GM11168 (cell line): ENCODE measurements around the gene RAB40C.

Experiments
- in situ Hi-C: fragments of 300-500 bp; cut with MboI; formaldehyde crosslinking; loops from one replicate; pipeline ENCODE4 v1.12.0; 2022; ENCODE audit warnings: low sequenced_read_pairs; ENCODE audit not compliant: unreplicated experiment

The RAB40C gene

DNA sequence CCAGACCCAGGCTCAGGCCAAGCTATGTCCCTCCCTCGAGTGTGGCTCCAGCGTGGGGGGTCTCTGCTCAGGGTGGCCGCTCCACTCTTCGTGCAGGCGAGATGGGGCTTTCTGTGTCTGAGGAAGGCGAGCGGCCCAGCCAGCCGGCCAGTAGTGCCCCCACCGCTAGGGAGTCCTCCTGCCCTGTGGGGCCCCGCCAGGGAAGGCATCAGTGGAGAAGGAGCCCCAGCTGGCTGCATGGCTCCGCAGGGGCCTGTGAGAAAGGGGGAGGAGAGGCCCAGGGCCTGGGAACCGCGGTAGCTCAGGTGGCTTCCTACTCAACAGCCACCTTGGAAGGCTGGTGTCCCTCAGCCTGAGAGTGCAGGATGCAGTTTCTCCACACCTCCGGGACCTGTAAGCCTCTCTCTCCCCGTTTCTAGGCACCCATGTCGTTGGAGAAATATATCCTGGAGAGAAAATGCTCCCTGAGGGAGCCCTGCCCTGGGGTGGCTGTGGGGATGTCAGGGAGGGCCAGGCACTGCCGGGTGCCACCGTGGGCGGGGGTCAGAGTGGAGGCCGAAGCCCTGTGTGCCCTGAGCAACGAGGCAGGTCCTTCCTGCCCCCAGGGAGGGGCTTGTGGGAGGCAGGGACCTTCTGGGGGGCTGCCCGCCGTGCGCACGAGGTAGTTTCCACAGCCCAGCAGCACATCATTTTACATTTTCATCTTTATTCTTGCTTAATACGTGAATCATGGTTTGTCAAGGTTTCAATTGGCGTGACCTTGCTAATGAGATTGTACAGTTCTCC lies 16.8 kb upstream of the RAB40C start:
- in situ Hi-C loops = no loop called here

DNA sequence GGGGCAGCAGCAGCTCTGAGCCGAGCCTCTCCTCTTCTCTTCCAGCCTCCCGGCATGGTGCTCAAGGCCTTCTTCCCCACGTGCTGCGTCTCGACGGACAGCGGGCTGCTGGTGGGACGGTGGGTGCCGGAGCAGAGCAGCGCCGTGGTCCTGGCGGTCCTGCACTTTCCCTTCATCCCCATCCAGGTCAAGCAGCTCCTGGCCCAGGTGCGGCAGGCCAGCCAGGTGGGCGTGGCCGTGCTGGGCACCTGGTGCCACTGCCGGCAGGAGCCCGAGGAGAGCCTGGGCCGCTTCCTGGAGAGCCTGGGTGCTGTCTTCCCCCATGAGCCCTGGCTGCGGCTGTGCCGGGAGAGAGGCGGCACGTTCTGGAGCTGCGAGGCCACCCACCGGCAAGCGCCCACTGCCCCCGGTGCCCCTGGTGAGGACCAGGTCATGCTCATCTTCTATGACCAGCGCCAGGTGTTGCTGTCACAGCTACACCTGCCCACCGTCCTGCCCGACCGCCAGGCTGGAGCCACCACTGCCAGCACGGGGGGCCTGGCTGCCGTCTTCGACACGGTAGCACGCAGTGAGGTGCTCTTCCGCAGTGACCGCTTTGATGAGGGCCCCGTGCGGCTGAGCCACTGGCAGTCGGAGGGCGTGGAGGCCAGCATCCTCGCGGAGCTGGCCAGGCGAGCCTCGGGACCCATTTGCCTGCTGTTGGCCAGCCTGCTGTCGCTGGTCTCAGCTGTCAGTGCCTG lies 15.7 kb upstream of the RAB40C start:
- in situ Hi-C loops = no loop called here

DNA sequence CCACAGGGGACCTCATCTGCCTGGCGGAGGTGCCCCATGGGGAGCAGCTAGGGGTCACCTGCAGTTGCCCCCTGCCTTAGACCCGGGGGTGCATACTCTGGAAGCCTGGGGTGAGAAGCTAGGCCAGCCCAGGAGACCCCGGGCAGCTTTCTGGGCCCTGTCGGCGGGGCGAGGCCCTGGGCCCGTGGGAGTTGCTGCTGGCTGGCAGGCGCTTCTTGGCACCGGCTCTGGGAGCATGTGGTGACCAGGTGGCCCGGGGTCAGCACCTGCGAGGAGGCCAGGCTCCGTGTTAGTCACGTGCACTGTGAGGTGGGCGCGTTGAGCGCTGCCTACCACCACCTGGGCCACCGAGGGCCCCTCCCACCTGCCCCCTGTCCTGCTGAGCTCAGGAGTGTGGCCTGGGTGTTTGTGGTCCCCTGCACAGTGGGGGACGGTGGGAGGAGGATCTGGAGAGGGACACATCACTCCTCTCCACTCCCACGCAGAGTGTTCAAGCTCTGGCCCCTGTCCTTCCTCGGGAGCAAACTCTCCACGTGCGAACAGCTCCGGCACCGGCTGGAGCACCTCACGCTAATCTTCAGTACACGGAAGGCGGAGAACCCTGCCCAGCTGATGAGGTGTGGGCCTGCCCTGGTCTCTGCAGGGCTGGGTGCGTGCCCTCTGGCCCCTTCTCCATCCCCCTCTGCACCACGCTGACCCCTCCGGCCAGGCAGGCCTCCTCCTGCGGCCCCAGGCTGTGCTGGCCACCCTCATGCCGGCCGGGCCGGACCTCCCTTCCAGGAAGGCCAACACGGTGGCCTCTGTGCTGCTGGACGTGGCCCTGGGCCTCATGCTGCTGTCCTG lies 14.3 kb upstream of the RAB40C start:
- in situ Hi-C loops = no loop called here

DNA sequence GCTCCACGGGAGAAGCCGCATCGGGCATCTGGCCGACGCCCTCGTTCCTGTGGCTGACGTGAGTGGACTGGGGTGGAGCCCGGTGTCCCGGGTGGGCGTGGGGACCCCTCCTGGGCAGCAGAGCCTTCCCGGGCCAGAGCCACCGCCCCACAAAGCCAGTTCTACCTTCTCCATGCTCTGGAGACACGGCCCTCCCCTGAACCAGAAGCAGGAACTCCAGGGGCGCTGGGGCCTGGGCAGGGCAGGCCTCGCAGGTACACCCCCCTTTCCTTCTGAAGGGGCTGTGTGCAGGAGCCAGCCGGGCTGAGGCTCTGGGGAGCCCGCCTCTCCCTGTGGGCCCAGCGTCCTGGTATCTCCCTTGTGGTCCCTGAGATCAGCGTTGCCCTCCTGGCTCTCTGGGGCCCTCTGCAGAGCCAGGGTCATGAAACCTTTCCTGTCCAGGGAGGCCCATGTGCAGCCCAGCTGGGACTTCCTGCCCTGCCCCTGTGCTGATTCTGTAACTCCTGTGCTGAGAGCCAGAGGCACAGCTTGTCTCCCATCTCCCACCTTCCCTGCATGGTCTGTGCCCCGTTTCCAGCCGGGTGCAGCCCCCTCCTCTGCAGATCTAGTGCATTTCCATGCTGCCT lies 13.6 kb upstream of the RAB40C start:
- in situ Hi-C loops = no loop called here

DNA sequence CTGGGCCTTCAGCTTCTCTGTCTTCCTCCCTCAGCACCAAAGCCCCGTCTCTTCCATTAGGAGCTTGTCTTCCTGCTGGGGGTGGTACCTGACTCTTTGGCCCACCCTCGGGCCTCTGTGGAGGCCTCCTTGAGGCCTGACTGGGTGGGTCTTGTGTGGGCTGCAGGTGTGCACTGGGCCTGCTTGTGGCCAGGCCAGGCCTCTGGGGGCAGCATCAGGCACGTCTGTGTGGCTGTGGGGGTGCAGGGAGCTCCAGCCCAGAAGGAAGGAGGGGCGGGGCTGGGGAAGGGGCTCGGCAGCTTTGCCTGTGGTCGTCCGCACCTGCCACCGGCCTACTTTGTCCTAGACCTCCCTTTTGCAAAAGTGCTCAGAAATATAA lies 13.1 kb upstream of the RAB40C start:
- in situ Hi-C loops = no loop called here

DNA sequence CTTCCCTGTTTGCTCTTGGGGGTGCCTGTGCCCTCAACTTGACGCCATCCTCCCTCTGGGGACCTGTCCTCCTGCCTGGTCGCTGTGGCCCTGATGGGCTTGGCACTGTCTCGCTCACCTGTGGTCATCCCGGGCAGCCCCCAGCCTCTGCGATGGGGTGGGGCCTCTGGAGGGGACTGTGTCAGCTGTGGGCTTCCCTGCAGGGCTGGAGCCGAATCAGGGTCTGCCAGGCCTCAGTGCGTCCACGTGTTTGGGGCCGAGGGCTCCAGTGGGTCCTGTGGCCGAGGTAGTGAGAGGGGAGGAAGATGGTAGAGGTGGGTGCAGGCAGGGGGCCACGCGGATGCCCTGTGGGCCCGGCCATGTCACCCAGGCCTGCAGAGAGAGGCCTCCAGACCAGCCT lies 12.1 kb upstream of the RAB40C start:
- in situ Hi-C loops = no loop called here

DNA sequence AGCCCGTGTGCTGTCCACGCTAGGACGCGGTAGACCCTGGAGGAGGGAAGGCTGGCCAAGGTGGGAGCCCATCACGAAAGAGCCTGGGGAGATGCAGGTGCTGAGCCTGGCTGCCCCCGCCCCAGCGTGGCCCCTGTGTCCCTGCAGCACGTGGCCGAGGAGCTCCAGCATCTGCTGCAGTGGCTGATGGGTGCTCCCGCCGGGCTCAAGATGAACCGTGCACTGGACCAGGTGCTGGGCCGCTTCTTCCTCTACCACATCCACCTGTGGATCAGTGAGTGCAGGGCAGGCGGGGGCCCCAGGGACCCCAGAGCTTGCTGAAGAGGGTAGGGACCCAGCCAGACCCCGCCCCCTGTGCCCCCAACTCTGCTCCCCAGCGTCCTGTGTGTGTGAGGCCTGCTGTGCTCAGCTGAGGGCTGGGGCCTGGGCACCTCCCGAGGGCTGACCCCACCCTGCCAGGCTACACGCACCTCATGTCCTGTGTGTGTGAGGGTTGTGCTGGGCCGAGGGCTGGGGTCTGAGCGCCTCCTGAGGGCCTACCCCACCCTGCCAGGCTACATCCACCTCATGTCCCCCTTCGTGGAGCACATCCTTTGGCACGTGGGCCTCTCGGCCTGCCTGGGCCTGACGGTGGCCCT lies 11.5 kb upstream of the RAB40C start:
- in situ Hi-C loops = no loop called here

DNA sequence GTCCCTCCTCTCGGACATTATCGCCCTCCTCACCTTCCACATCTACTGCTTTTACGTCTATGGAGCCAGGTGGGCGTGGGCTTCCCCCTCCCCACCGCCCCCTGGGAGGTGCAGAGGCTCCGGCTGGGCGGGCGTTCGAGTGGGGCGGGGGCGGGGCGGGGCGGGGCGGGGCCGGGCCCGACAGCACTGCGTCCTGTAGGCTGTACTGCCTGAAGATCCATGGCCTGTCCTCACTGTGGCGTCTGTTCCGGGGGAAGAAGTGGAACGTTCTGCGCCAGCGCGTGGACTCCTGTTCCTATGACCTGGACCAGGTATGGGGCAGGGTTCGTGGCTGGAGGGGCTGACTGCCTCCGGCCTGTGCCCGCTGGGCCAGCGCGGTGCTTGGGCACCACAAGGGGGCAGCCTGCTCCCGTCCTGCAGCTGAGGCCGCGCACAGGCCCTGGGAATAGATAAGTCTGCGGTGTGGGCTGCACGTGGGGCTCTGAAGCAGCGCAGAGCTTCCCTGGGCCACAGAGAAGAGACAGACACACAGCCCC lies 10.9 kb upstream of the RAB40C start:
- in situ Hi-C loops = no loop called here

DNA sequence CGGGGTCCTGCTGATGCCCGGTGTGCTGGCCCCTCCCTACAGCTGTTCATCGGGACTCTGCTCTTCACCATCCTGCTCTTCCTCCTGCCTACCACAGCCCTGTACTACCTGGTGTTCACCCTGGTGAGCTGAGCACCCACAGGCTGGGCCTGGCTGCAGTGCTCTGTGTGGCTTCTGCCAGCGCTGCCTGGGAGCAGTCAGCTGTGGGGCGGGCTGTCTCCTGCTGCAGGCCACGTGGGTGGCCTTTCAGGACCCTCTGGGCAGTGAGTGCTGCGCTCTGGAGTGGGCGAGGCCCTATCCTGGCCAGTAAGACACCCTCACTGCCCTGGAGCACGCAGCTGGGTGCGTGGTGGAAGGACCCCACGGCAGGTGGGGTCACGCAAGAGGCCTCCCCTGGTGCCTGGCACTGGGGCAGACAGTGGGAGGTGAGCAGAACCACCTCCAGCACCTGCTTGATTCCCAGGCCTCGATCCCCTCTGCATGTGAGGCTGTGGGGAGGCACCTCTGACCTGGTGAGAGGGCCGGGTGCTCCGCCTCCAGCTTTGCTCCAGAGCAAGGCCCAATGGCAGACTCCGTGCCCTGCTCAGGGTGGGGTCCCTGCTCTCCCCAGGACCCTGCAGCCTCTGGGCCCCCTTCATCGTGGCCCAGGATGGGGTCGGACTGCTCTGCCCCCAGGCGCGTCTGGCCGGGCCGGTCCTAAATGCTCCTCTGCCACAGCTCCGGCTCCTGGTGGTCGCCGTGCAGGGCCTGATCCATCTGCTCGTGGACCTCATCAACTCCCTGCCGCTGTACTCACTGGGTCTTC lies 9.5 kb upstream of the RAB40C start:
- in situ Hi-C loops = no loop called here

DNA sequence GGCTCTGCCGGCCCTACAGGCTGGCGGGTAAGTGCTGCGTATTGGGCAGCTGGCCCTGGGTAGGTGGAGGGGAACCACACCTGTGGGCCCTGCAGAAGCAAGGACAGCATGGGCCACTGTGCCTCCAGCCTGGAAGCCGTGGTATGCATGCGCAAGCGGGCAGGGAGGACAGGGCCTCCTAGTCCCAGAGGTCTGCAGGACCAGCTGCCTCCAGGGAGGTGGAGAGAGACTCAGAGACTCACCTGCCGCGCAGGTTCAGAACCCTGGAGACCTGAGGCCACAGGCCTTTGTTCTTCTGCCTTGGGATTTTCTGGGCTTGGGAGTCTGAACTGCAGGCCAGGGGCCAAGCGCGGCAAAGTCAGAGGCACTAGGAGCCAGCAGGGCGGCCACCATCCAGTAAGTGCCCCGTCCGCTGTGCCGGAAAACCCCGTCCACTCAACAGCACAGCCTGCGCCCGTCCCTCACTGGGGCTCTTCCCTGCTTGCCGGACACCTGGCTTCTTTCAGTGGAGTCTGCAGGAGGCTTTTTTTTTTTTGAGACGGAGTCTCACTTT lies 8.8 kb upstream of the RAB40C start:
- in situ Hi-C loops = no loop called here

DNA sequence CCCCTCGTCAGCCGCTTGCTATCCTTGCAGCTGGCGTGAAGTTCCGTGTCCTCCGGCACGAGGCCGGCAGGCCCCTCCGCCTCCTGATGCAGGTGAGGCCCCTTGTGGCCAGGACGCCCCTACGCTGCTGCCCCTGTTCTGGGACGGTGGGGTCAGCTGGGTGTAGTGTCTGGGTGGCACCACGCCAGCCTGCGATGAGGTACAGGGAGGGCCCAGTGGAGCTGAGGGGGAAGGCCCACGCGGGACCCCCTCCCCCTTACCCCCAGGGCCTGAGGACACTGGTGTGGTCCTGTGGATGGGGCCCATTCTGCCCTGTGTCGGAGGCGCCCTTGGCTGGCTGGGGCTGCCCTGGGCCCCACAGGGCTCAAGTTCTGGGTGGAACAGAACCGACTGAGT lies 7.7 kb upstream of the RAB40C start:
- in situ Hi-C loops = no loop called here

DNA sequence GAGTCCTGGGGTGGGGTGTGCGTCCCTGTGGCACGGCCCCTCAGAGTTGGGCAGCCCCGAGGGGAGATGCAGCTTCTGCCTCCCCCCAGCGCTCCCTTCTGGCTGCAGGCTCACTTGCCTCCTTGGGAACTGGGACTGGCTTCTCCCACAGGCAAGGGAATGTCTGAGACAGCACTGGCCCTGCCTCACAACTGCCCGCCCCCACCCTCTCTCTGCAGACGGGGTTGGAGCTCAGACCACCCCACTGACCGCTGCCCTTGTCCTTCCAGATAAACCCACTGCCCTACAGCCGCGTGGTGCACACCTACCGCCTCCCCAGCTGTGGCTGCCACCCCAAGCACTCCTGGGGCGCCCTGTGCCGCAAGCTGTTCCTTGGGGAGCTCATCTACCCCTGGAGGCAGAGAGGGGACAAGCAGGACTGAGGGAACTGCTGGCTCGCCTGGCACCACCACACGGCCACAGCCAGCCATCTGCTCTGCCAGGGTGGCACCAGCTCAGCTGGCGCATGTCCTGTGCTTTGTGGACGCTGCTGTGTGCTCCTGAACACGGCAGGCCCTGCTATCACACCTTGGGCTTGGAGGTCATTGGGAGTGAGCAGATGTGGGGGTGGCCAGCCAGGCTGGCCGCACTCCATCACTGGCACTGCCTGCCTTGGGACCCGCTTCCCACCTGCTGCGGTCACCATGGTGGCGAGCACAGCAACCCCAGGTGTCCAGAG lies 7.1 kb upstream of the RAB40C start:
- in situ Hi-C loops = no loop called here

DNA sequence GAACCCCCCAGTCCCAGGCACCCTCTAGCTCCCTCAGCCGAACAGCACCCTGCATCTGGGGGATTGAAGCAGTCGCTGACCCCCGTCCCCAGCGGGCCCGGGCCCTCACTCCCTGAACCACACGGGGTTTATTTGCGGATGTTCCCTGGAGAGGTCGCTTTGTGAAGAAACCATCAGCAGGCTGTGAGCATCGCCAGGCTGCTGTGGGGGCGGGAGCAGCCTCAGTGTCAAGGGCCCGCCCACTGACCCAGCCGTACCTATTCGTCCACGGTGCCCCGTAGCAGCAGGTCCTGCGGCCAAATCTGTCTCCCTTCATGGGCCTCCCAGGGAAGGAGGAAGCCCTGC lies 6.4 kb upstream of the RAB40C start:
- in situ Hi-C loops = no loop called here

DNA sequence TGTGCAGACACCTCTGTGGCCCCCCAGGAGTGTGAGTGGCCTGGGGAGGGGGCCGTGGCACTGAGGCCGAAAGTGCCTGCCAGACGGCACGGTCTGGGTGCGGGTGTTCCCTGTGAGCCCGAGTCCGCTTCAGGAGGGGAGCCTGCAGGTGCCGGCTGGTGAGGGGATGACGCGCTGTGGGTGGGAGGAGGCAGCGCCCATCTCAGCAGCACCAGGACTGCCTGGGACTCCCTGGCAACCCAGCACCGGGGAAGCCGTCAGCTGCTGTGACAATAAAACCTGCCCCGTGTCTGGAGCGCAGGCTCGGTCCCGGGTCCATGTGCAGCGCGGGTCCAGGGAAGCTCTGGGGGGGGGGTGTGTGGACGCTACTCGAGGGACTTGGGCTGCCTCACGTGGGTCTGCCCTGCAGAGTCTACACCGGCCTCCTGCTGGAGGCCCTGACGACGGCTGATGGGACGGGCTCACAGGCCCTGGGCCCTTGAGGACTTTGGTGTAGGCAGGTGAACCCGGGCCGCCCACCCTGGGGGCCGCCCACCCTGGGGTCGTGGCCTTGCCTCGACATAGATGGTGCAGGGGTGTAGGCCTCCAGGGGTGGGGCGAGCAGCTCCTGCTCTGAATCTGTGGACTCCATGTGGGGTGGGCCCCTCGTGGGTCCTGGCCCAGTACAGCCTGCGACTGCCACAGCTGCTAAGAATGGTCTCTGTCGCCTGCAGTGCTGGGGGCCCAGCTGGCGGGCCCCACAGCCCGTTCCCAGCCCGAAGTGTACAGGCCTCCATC lies 5.9 kb upstream of the RAB40C start:
- in situ Hi-C loops = no loop called here

DNA sequence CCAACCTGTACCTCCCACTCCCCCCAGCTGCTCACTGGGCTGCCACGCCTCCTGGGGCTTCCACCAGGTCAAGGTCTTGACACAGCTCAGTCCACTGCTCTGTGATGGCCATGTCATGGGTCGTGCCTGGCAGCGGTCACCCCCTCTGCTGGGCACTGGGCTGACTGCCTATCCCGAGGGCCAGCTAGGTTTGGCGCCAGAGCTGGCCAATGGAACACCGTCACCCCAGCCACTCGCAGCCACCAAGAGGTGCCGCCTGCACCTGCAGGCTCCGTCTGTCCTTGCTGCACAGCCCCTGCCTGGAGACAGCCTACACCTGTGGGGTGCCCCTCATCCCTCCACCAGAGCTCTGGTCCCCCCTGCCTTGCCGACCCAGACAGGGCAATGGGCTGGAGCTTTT lies 4.5 kb upstream of the RAB40C start:
- in situ Hi-C loops = no loop called here

DNA sequence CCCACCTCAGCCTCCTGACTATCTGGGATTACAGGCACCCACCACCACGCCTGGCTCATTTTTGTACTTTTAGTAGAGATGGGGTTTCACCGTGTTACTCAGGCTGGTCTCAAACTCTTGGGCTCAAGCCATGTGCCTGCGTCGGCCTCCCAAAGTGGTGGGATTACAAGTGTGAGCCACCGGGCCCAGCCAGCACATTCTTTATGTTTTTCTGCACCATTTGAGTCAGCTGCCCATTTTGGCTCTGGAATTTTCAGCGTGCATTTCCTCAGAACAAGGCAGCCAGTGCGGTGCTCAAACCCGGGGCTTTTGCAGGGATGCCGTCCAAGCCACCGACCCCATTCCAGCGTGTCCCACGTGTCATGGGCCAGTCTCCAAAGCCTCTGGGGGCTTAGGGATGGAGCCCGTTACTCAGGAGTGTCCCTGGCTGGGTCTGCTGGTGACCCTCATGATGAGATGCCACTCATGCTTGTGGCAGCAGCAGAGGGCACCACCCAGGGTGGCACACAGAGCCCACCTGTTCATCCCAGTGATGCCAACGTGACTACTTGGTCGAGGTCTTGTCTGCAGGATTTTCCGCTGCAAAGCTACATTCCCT lies 3.7 kb upstream of the RAB40C start:
- in situ Hi-C loops = no loop called here
